Mucosa of descending colon (tissue), 3 donors: ENCODE measurements around the gene RRAGA. TPM values are rescaled to one million over a fixed set of nuclear protein-coding genes. Genes with fewer than 3 reads are reported as not detected.

Experiments
- ATAC-seq: fragments of 200-7000 bp; cut with Tn5 transposase; one replicate; pipeline ENCODE4 v1.9.1; 2020; ENCODE audit warnings: mild to moderate bottlenecking, moderate library complexity
- DNase-seq, 3 donors: peaks; one replicate each; pipeline ENCODE4 v3.0.0-alpha.2; 2020
- H3K36me3 ChIP-seq: fragments of 200-600 bp; one replicate; pipeline ENCODE4 v1.8.0; 2021; ENCODE audit warnings: low read depth, mild to moderate bottlenecking
- H3K4me1 ChIP-seq: fragments of 200-600 bp; one replicate; pipeline ENCODE4 v1.8.0; 2021; ENCODE audit warnings: low read depth, mild to moderate bottlenecking
- H3K4me3 ChIP-seq: fragments of 200-600 bp; one replicate; pipeline ENCODE4 v1.8.0; 2021; ENCODE audit warnings: mild to moderate bottlenecking
- H3K9me3 ChIP-seq: fragments of 200-600 bp; one replicate; pipeline ENCODE4 v1.8.0; 2021; ENCODE audit warnings: mild to moderate bottlenecking
- intact Hi-C, 2 donors: fragments of 100-400 bp; cut with DNase I in 1 of 2; cut with micrococcal nuclease in 1 of 2; formaldehyde crosslinking; loops; one replicate each; pipeline versions ENCODE4 v1.11.0 to v1.11.1; 2022; cut with DNase I, micrococcal nuclease
- total RNA-seq, 3 donors: library from RNA; stranded (reverse); fragmentation: NEBNext Ultra II Directional in 2 of 3; extraction: Animal tissue kit (Norgen Biotek cat#: 25700) in 2 of 3; gene quantifications; one replicate each; pipeline versions ENCODE4 v1.2.1 to v1.2.4, GENCODE V29; 2021 to 2023
- TF ChIP-seq, protein P1 (sequence below): fragments of 200-600 bp; IDR thresholded peaks from one replicate; pipeline ENCODE4 v1.8.0; 2022; ENCODE audit warnings: antibody characterized with exemption, mild to moderate bottlenecking
- donor health status: DM: no; HTN: no; CAD: no; lungs with moderate emphysema.
- donor health status: DM: no; HTN: no; CAD: no.
- donor health status: DM: no; HTN: yes; CAD: no.

The RRAGA gene
- total RNA-seq, 3 donors from 2014 or later: 56.5 to 83.3 (median 59.4) TPM

DNA sequence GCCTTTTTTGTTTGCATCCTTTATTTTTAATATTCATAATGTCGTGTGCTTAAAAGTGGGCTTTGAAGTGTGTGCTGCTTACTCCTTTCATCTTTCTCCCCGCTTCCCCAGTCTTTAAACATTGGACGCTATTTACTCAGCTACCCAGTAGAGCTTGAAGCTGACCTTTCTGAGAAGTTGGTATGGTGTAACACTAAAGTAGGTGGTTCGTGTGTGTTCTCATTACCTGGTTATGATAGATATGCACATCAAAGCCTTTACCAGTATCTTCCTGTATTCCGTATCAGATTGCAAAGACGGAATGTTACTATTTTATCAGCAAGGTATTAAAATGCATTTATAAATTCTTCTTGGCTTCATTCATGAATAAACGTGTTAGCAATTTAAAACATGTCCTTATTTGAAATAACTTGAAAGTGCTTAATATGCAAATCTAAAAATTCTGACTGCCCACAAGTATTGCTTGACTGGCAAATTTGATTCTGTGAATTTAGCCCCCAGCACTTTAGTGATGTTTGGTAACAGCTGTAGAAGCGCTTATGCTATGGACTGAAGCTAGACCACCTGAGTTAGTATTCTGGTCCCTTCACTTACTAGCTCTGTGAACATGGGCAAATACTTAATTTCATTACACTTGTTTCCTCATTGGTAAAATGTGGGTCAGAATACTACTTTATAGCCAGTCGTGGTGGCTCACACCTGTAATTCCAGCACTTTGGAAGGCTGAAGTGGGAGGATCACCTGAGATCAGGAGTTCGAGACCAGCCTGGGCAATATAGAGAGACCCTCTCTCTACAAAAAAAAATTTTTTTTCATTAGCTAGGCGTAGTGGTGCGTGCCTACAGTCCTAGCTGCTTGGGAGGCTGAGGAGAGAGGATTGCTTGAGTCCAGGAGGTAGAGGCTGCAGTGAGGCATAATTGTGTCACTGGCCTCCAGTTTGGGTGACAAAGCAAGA is 1.7 kb downstream of the RRAGA start:
- H3K36me3 ChIP-seq: no peaks in the 10 kb centered on the region
- intact Hi-C loops: no loop called here
- ATAC-seq: no peak
- TF ChIP-seq, protein P1, sequence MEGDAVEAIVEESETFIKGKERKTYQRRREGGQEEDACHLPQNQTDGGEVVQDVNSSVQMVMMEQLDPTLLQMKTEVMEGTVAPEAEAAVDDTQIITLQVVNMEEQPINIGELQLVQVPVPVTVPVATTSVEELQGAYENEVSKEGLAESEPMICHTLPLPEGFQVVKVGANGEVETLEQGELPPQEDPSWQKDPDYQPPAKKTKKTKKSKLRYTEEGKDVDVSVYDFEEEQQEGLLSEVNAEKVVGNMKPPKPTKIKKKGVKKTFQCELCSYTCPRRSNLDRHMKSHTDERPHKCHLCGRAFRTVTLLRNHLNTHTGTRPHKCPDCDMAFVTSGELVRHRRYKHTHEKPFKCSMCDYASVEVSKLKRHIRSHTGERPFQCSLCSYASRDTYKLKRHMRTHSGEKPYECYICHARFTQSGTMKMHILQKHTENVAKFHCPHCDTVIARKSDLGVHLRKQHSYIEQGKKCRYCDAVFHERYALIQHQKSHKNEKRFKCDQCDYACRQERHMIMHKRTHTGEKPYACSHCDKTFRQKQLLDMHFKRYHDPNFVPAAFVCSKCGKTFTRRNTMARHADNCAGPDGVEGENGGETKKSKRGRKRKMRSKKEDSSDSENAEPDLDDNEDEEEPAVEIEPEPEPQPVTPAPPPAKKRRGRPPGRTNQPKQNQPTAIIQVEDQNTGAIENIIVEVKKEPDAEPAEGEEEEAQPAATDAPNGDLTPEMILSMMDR: no peak
- H3K4me1 ChIP-seq: peaks cover 18% of the 10 kb centered on the region
- H3K9me3 ChIP-seq: no peaks in the 10 kb centered on the region
- H3K4me3 ChIP-seq: no peak overlapping the region
- DNase-seq: no peak

DNA sequence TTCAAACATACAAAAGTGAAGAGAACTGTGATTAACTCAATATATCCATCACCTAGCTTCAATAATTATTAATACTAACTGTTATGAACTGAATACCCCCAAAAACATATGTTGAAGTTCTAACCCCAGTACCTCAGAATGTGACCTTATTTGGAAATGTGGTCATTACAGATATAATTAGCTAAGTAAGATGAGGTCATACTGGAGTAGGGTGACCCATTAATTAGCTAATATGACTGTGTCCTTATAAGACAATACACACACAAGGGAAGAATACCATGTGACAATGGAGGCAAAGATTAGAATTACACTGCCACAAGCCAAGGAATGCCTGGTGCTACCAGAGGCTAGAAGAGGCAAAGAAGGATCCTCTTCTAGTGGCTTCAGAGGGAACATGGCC is 7.8 kb downstream of the RRAGA start:
- H3K4me1 ChIP-seq: no peaks in the 10 kb centered on the region
- H3K4me3 ChIP-seq: no peak overlapping the region
- TF ChIP-seq, protein P1: no peak
- no peak for ATAC-seq
- no peaks in the 10 kb centered on the region for H3K36me3 ChIP-seq
- H3K9me3 ChIP-seq: no peaks in the 10 kb centered on the region
- no peak for DNase-seq
- intact Hi-C loops: no loop called here

DNA sequence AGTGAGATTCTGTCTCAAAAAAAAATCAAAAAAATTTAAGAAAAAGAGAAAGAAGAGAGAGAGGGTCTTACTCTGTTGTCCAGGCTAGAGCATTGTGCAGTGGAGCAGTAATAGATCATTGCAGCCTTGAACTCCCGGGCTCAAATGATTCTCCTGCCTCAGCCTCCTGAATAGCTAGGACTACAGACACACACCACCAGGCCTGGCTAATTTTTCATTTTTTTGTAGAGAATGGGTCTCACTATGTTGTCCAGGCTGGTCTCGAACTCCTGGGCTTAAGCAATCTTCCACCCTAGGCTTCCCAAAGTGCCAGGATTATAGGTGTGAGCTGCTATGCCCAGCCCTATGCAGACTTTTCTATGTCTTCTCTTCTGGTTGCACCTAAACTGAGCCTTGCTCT is 25.0 kb downstream of the RRAGA start:
- ATAC-seq (no peak), DNase-seq (no peak)
- TF ChIP-seq, protein P1: no peak
- Histone ChIP-seq H3K9me3 (no peaks in the 10 kb centered on the region), H3K4me1 (no peaks in the 10 kb centered on the region), H3K36me3 (peaks cover 4% of the 10 kb centered on the region), H3K4me3 (no peak overlapping the region)
- intact Hi-C loops: no loop called here

DNA sequence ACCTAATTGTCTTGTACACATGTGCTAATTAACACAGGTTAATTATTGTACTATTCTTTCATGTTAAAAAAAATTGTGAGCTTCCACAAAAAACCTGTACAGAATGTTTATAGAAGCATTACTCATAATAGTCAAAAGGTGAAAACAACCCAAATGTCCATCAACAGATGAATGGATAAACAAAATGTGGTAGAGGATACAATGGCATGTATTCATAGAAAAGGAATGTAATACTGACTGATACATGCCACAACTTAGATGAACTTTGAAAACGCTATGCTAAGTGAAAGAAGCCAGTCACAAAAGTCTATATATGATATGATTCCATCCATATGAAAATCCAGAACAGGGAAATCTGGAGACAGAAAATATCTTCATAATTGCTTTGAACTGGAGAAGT is 25.6 kb downstream of the RRAGA start:
- Histone ChIP-seq H3K9me3 (no peaks in the 10 kb centered on the region), H3K36me3 (peaks cover 4% of the 10 kb centered on the region), H3K4me3 (no peak overlapping the region), H3K4me1 (no peaks in the 10 kb centered on the region)
- TF ChIP-seq, protein P1: no peak
- DNase-seq: no peak
- intact Hi-C loops: no loop called here
- no peak for ATAC-seq

DNA sequence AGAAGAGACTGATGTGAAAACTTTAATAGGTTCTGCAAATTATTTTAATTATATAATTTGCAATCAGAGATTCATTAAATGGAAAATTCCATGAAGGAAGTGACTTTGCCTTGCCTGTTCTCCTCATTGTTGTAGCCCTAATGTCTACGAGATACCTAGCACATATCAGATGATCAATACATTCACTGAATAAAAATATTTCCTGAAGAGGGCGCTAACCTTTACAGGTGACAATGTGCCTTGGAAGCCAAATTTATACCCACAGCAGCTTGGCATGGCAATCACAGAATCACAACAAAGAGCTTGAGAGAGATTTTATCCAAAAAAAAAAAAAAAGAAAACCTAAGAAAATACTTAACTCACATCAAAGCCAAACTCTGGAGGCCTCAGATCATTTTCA is 36.1 kb downstream of the RRAGA start:
- no peaks in the 10 kb centered on the region for H3K36me3 ChIP-seq
- intact Hi-C loops: no loop called here
- no peak for DNase-seq
- no peak overlapping the region for H3K4me3 ChIP-seq
- no peaks in the 10 kb centered on the region for H3K9me3 ChIP-seq
- ATAC-seq: peak; percentile 46
- TF ChIP-seq, protein P1: no peak
- H3K4me1 ChIP-seq: no peaks in the 10 kb centered on the region
